IMR-90 (cell line): ENCODE results near the gene ORAI3. TPM values are rescaled to one million over a fixed set of nuclear protein-coding genes. Genes with fewer than 3 reads are reported as not detected.

Experiments
- ATAC-seq: fragments of 200-7000 bp; cut with Tn5 transposase; 2 replicates; pipeline ENCODE4 v1.9.1; 2020; ENCODE audit warnings: low read depth, mild to moderate bottlenecking, moderate library complexity
- BruUV-seq: library from RNA; stranded (reverse); fragments of 400-500 nt; replicated peaks from 2 replicates; lab custom pipeline; 2021; lab: Mats Ljungman, UMichigan
- CTCF ChIA-PET: fragments of 300-600 bp; formaldehyde crosslinking; extraction: SDS; loops from one replicate; lab custom pipeline; 2021; ENCODE audit warnings: antibody characterized with exemption; lab: Yijun Ruan, JAX
- POLR2A ChIA-PET: fragments of 300-600 bp; sonication (Branson Sonifier 250); formaldehyde crosslinking; loops from one replicate; lab custom pipeline; 2022; ENCODE audit warnings: antibody characterized with exemption; ENCODE audit not compliant: unreplicated experiment; lab: Charles Lee
- DNase-seq: peaks from one replicate; pipeline ENCODE4 v3.0.0; 2013
- H2AFZ ChIP-seq: replicated peaks from 2 replicates; pipeline ENCODE3; 2013; ENCODE audit warnings: low read length, mild to moderate bottlenecking; ENCODE audit not compliant: poor library complexity
- H2AK5ac ChIP-seq: 2 replicates; pipeline ENCODE4 v1.6.1; 2013; ENCODE audit warnings: low read depth, low read length, inconsistent platforms
- H2AK9ac ChIP-seq: replicated peaks from 2 replicates; pipeline ENCODE3; 2013; ENCODE audit warnings: mild to moderate bottlenecking, low read depth, low read length, moderate library complexity; ENCODE audit not compliant: poor library complexity
- H2BK120ac ChIP-seq: 2 replicates; pipeline ENCODE4 v1.6.1; 2013; ENCODE audit warnings: low read depth, low read length, inconsistent platforms
- H2BK15ac ChIP-seq: 3 replicates; pipeline ENCODE4 v1.6.1; 2013; ENCODE audit warnings: low read depth, low read length, inconsistent platforms
- H2BK20ac ChIP-seq: 2 replicates; pipeline ENCODE4 v1.6.1; 2013; ENCODE audit warnings: low read depth, mild to moderate bottlenecking, inconsistent platforms, low read length, moderate library complexity
- H2BK5ac ChIP-seq: 2 replicates; pipeline ENCODE4 v1.6.1; 2013; ENCODE audit warnings: mild to moderate bottlenecking, low read depth, low read length, inconsistent platforms; ENCODE audit not compliant: poor library complexity, severe bottlenecking
- H3K14ac ChIP-seq: replicated peaks from 2 replicates; pipeline ENCODE4 v1.6.1; 2013; ENCODE audit warnings: low read depth, low read length, inconsistent platforms
- H3K18ac ChIP-seq: 2 replicates; pipeline ENCODE4 v1.6.1; 2013; ENCODE audit warnings: low read depth, low read length, control low read depth
- H3K23ac ChIP-seq: 2 replicates; pipeline ENCODE4 v1.6.1; 2013; ENCODE audit warnings: low read depth, low read length, inconsistent platforms
- H3K27ac ChIP-seq: 2 replicates; pipeline ENCODE4 v1.5.1; 2013; ENCODE audit warnings: mild to moderate bottlenecking, control low read depth, low read length; ENCODE audit not compliant: insufficient read depth
- H3K27me3 ChIP-seq: 2 replicates; pipeline ENCODE4 v1.6.1; 2013; ENCODE audit warnings: low read length; ENCODE audit not compliant: control insufficient read depth, insufficient read depth
- H3K36me3 ChIP-seq: 2 replicates; pipeline ENCODE4 v1.6.1; 2013; ENCODE audit warnings: low read length, mixed read lengths; ENCODE audit not compliant: control insufficient read depth, insufficient read depth
- H3K4ac ChIP-seq: 2 replicates; pipeline ENCODE4 v1.6.1; 2013; ENCODE audit warnings: low read depth, low read length, inconsistent platforms
- H3K4me1 ChIP-seq: 2 replicates; pipeline ENCODE4 v1.6.1; 2013; ENCODE audit warnings: low read length, mixed read lengths; ENCODE audit not compliant: control insufficient read depth, insufficient read depth
- H3K4me2 ChIP-seq: 2 replicates; pipeline ENCODE4 v1.6.1; 2013; ENCODE audit warnings: low read depth, mild to moderate bottlenecking, control low read depth, low read length, moderate library complexity
- H3K4me3 ChIP-seq: 2 replicates; pipeline ENCODE4 v1.5.1; 2013; ENCODE audit warnings: low read depth, mild to moderate bottlenecking, control low read depth, low read length, moderate library complexity; ENCODE audit not compliant: insufficient read depth
- H3K56ac ChIP-seq: 2 replicates; pipeline ENCODE4 v1.6.1; 2013; ENCODE audit warnings: low read length, inconsistent platforms; ENCODE audit not compliant: insufficient read depth; ENCODE audit errors: extremely low read depth
- H3K79me1 ChIP-seq, 2 experiments: 2 replicates each; pipeline ENCODE4 v1.6.1; 2013; ENCODE audit warnings: low read length in 2 of 2, inconsistent platforms in 1 of 2, low read depth in 1 of 2
- H3K9ac ChIP-seq: 2 replicates; pipeline ENCODE4 v1.6.1; 2013; ENCODE audit warnings: low read depth, low read length, control low read depth
- H3K9me1 ChIP-seq: 2 replicates; pipeline ENCODE4 v1.6.1; 2013; ENCODE audit warnings: low read length, inconsistent platforms; ENCODE audit not compliant: insufficient read depth
- H3K9me3 ChIP-seq: 2 replicates; pipeline ENCODE4 v1.6.1; 2013; ENCODE audit warnings: low read length; ENCODE audit not compliant: control insufficient read depth, insufficient read depth
- H4K20me1 ChIP-seq: 2 replicates; pipeline ENCODE4 v1.6.1; 2013; ENCODE audit warnings: low read length, inconsistent platforms; ENCODE audit not compliant: insufficient read depth
- H4K5ac ChIP-seq: 2 replicates; pipeline ENCODE4 v1.6.1; 2013; ENCODE audit warnings: mild to moderate bottlenecking, low read depth, low read length, control low read depth
- H4K8ac ChIP-seq, 2 experiments: 2 replicates each; pipeline ENCODE4 v1.6.1; 2013; ENCODE audit warnings: low read depth in 2 of 2, low read length in 2 of 2, control low read depth in 1 of 2, inconsistent platforms in 1 of 2
- H4K91ac ChIP-seq: 2 replicates; pipeline ENCODE4 v1.6.1; 2013; ENCODE audit warnings: low read depth, low read length, inconsistent platforms; ENCODE audit not compliant: insufficient read depth
- CHD1 ChIP-seq: IDR thresholded peaks from 2 replicates; pipeline ENCODE4 v1.6.1; 2012; ENCODE audit warnings: low read depth, low read length, improper control_type of control experiment
- RAD21 ChIP-seq: IDR thresholded peaks from 2 replicates; pipeline ENCODE4 v1.6.1; 2012; ENCODE audit warnings: low read length, improper control_type of control experiment
- RCOR1 ChIP-seq: IDR thresholded peaks from 2 replicates; pipeline ENCODE4 v1.6.1; 2012; ENCODE audit warnings: mild to moderate bottlenecking, low read length, improper control_type of control experiment; ENCODE audit not compliant: insufficient replicate concordance
- SMC3 ChIP-seq: fragments of 150-350 bp; IDR thresholded peaks from 2 replicates; pipeline ENCODE4 v1.6.1; 2016; ENCODE audit warnings: low read depth, mild to moderate bottlenecking, antibody characterized with exemption, low read length, moderate library complexity
- WGBS, 2 experiments: methylation state at CpG; one replicate each; pipeline versions ENCODE4 v1.1.5 to v1.1.7; 2013; ENCODE audit warnings: missing lambda C conversion rate in 2 of 2; ENCODE audit not compliant: insufficient read length in 1 of 2; ENCODE audit errors: extremely low coverage in 2 of 2; 5-methylcytosine and 5-hydroxymethylcytosine counted together
- dilution Hi-C: fragments of 300-500 bp; cut with HindIII; formaldehyde crosslinking; loops from one replicate; pipeline ENCODE4 v1.14.3; 2018; ENCODE audit warnings: low sequenced_read_pairs; ENCODE audit not compliant: unreplicated experiment
- in situ Hi-C: fragments of 300-500 bp; cut with MboI; formaldehyde crosslinking; loops from 3 replicates; pipeline ENCODE4 v1.14.3; 2019; ENCODE audit warnings: low sequenced_read_pairs, inconsistent platforms, mixed read lengths
- intact Hi-C: fragments of 100-400 bp; cut with micrococcal nuclease; formaldehyde crosslinking; loops from 2 replicates; pipeline ENCODE4 v1.10.0; 2022
- polyA plus RNA-seq, 3 experiments: library from polyadenylated mRNA; depleted of rRNA; stranded (reverse); fragments of >200 nt; gene quantifications; 2 replicates each; pipeline ENCODE4 v1.2.3, GENCODE V29; 2012; ENCODE audit warnings: low replicate concordance in 1 of 3
- total RNA-seq: library from RNA; depleted of rRNA; stranded (reverse); fragments of >200 nt; gene quantifications from 2 replicates; pipeline ENCODE4 v1.2.3, GENCODE V29; 2012
- TF ChIP-seq, protein P1 (sequence below): conservative IDR thresholded peaks from 2 replicates; pipeline ENCODE4 v1.5.1; 2012; ENCODE audit warnings: mild to moderate bottlenecking, low read depth, low read length, improper control_type of control experiment

The ORAI3 gene
- total and polyA plus RNA-seq, 2 of the 4 experiments (the other 2 are of a cell fraction): 6.8 to 16.9 TPM

DNA sequence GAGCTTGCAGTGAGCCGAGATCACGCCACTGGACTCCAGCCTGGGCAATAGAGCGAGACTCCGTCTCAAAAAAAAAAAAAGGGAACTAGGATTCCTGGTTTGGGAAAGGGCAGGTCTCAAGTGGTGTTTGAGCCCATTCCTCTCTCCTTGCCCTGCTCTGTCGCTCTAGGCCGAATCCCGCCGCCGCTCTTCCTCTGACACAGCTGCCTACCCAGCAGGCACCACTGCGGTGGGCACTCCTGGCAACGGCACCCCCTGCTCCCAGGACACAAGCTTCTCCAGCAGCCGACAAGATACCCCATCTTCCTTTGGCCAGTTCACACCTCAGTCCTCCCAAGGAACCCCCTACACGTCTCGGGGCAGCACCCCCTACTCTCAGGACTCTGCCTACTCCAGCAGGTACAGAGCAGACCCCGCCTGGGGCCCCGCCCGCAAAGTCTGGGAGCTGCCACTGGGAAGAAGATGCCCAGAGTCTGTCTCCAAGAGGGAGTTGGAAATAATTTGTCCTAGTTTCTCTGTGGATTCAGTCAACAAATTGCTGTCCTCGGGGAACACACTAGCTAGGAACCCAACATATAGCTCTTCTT, 15.2 kb downstream of the ORAI3 start:
- H3K4ac ChIP-seq: no peak overlapping the region
- no peak overlapping the region for H3K14ac ChIP-seq
- no peak overlapping the region for H3K27ac ChIP-seq
- no peaks in the 10 kb centered on the region for H3K9me3 ChIP-seq
- peaks cover 69% of the 10 kb centered on the region for H3K36me3 ChIP-seq
- no CpG with 5 or more reads among the region's 18 CpGs for WGBS, 2 experiments
- no peak overlapping the region for H3K4me2 ChIP-seq
- DNase-seq (no peak), ATAC-seq (no peak)
- dilution Hi-C loops: no loop called here
- TF ChIP-seq SMC3 (no peak), RCOR1 (no peak), RAD21 (no peak), CHD1 (no peak)
- TF ChIP-seq, protein P1, sequence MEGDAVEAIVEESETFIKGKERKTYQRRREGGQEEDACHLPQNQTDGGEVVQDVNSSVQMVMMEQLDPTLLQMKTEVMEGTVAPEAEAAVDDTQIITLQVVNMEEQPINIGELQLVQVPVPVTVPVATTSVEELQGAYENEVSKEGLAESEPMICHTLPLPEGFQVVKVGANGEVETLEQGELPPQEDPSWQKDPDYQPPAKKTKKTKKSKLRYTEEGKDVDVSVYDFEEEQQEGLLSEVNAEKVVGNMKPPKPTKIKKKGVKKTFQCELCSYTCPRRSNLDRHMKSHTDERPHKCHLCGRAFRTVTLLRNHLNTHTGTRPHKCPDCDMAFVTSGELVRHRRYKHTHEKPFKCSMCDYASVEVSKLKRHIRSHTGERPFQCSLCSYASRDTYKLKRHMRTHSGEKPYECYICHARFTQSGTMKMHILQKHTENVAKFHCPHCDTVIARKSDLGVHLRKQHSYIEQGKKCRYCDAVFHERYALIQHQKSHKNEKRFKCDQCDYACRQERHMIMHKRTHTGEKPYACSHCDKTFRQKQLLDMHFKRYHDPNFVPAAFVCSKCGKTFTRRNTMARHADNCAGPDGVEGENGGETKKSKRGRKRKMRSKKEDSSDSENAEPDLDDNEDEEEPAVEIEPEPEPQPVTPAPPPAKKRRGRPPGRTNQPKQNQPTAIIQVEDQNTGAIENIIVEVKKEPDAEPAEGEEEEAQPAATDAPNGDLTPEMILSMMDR: no peak
- intact Hi-C loops: no loop called here
- no peak overlapping the region for H2BK120ac ChIP-seq
- BruUV-seq: no TSS peak
- H4K5ac ChIP-seq: no peak overlapping the region
- H4K91ac ChIP-seq: no peak overlapping the region
- H3K27me3 ChIP-seq: no peaks in the 10 kb centered on the region
- H3K56ac ChIP-seq: no peak overlapping the region
- POLR2A ChIA-PET: no interaction called here
- no peak overlapping the region for H4K8ac ChIP-seq
- H3K9ac ChIP-seq: no peak overlapping the region
- H2BK20ac ChIP-seq: no peak overlapping the region
- no peak overlapping the region for H3K18ac ChIP-seq
- no peak overlapping the region for H2BK5ac ChIP-seq
- no peak overlapping the region for H2AK5ac ChIP-seq
- no peak overlapping the region for H2AK9ac ChIP-seq
- H3K23ac ChIP-seq: no peak overlapping the region
- no peak overlapping the region for H2BK15ac ChIP-seq
- no peaks in the 10 kb centered on the region; the same call in 1 of the 2 replicates for H3K4me1 ChIP-seq
- no peak overlapping the region for H2AFZ ChIP-seq
- no peak overlapping the region for H3K4me3 ChIP-seq
- H3K9me1 ChIP-seq: no peaks in the 10 kb centered on the region
- peaks cover 20 to 32% of the 10 kb centered on the region in 2 experiments for H3K79me1 ChIP-seq
- H4K20me1 ChIP-seq: peaks cover 11% of the 10 kb centered on the region
- in situ Hi-C loops: no loop called here
- CTCF ChIA-PET: interaction anchor here (0.6 kb wide), 1 partner anchor 905 kb away, joined by 3 read pairs; no protein-coding TSS in a partner anchor
